K562 (cell line): ENCODE measurements around the gene UBE2N.

Experiments
- CBX2 ChIP-seq: fragments of 200-600 bp; sonication (generic); IDR thresholded peaks from one replicate; pipeline ENCODE4 v1.6.1; 2012; ENCODE audit warnings: mild to moderate bottlenecking, low read length, inconsistent platforms; ENCODE audit not compliant: insufficient read depth, poor library complexity, severe bottlenecking
- CREB1 ChIP-seq, 2 experiments: sonication (generic) in 1 of 2; formaldehyde crosslinking in 1 of 2; IDR thresholded peaks; 2 replicates each; pipeline versions ENCODE4 v1.6.1 to v1.8.0; 2012 to 2022; ENCODE audit warnings: inconsistent platforms in 1 of 2, mild to moderate bottlenecking in 1 of 2, missing genetic modification reagents in 1 of 2, moderate library complexity in 1 of 2
- EP300 ChIP-seq: IDR thresholded peaks from 2 replicates; pipeline ENCODE4 v1.6.1; 2012; ENCODE audit warnings: low read length, improper control_type of control experiment
- ETS1 ChIP-seq: conservative IDR thresholded peaks from 2 replicates; pipeline ENCODE4 v1.6.1; 2011; ENCODE audit warnings: low read depth, mild to moderate bottlenecking, low read length; ENCODE audit not compliant: control insufficient read depth
- IRF1 ChIP-seq: sonication (generic); formaldehyde crosslinking; IDR thresholded peaks from 2 replicates; pipeline ENCODE4 v1.8.0; 2022; ENCODE audit warnings: missing genetic modification reagents, mild to moderate bottlenecking, borderline replicate concordance
- SMC3 ChIP-seq: conservative IDR thresholded peaks from 2 replicates; pipeline ENCODE4 v1.6.1; 2011; ENCODE audit warnings: low read depth, low read length, improper control_type of control experiment; ENCODE audit not compliant: insufficient read depth
- USF1 ChIP-seq: sonication (generic); formaldehyde crosslinking; IDR thresholded peaks from 2 replicates; pipeline ENCODE4 v1.9.0; 2022; ENCODE audit warnings: mild to moderate bottlenecking, missing genetic modification reagents
- ZKSCAN1 ChIP-seq: fragments of 150-350 bp; IDR thresholded peaks from 2 replicates; pipeline ENCODE4 v1.6.1; 2016; ENCODE audit warnings: low read depth, low read length
- ZNF124 ChIP-seq: sonication (generic); formaldehyde crosslinking; IDR thresholded peaks from 2 replicates; pipeline ENCODE4 v1.8.1; 2022; ENCODE audit warnings: missing genetic modification reagents
- ZNF75A ChIP-seq: fragments of 450-650 bp; formaldehyde crosslinking; IDR thresholded peaks from 2 replicates; pipeline ENCODE4 v1.4.0; 2020; ENCODE audit warnings: mild to moderate bottlenecking

GRCh38 chr12:93460003-93460402, 18.3 kb upstream of the UBE2N start:
- TF ChIP-seq ZNF75A: no peak
- no peak for TF ChIP-seq CREB1 (IDR thresholded peaks at IDR 0.05)
- no peak for TF ChIP-seq CREB1 (CRISPR knock-in tag; IDR thresholded peaks at IDR 0.05)
- no peak for TF ChIP-seq EP300
- TF ChIP-seq CBX2: no peak
- no peak for TF ChIP-seq ZNF124 (CRISPR knock-in tag)
- TF ChIP-seq USF1: peak; percentile 53
- no peak for TF ChIP-seq IRF1 (CRISPR knock-in tag)
- no peak for TF ChIP-seq SMC3
- TF ChIP-seq ZKSCAN1: no peak
- no peak for TF ChIP-seq ETS1
